Skeletal muscle tissue (tissue), 4 donors: Measurements from ENCODE around the gene HAUS5. TPM values are rescaled to one million over a fixed set of nuclear protein-coding genes. Genes with fewer than 3 reads are reported as not detected.
"Not testable (repeated sequence)": the region's sequence is repeated elsewhere in the genome, so short reads cannot be mapped to it uniquely, and the experiment has no call there.

ENCODE experiments used
- H3K27ac ChIP-seq: one replicate; pipeline ENCODE4 v1.7.0; 2013; ENCODE audit warnings: mild to moderate bottlenecking, low read depth, low read length, inconsistent platforms
- H3K27me3 ChIP-seq, 3 donors: one replicate each; pipeline ENCODE4 v1.7.0; 2013; ENCODE audit warnings: low read length in 3 of 3; ENCODE audit not compliant: control insufficient read depth in 3 of 3, insufficient read depth in 3 of 3
- H3K36me3 ChIP-seq, 3 donors: one replicate each; pipeline ENCODE4 v1.7.0; 2013; ENCODE audit warnings: low read length in 3 of 3; ENCODE audit not compliant: control insufficient read depth in 3 of 3, insufficient read depth in 3 of 3
- H3K4me1 ChIP-seq, 3 donors: one replicate each; pipeline ENCODE4 v1.7.0; 2013; ENCODE audit warnings: low read length in 3 of 3, mild to moderate bottlenecking in 3 of 3; ENCODE audit not compliant: control insufficient read depth in 3 of 3, insufficient read depth in 3 of 3
- H3K4me3 ChIP-seq, 3 donors: one replicate each; pipeline ENCODE4 v1.7.0; 2013; ENCODE audit warnings: low read length in 3 of 3
- H3K9ac ChIP-seq, 3 donors: one replicate each; pipeline ENCODE4 v1.7.0; 2013; ENCODE audit warnings: low read length in 3 of 3, mild to moderate bottlenecking in 3 of 3, moderate library complexity in 2 of 3, low read depth in 1 of 3
- H3K9me3 ChIP-seq, 3 donors: one replicate each; pipeline ENCODE4 v1.7.0; 2013; ENCODE audit warnings: low read length in 3 of 3; ENCODE audit not compliant: control insufficient read depth in 3 of 3
- total RNA-seq: library from RNA; depleted of rRNA; stranded (reverse); fragments of >200 nt; gene quantifications from one replicate; pipeline ENCODE4 v1.2.3, GENCODE V29; 2014
- donor health status: Osteomylitis.

Gene HAUS5
- total RNA-seq, 1 donor from 2014 or later: 5.7 TPM

DNA sequence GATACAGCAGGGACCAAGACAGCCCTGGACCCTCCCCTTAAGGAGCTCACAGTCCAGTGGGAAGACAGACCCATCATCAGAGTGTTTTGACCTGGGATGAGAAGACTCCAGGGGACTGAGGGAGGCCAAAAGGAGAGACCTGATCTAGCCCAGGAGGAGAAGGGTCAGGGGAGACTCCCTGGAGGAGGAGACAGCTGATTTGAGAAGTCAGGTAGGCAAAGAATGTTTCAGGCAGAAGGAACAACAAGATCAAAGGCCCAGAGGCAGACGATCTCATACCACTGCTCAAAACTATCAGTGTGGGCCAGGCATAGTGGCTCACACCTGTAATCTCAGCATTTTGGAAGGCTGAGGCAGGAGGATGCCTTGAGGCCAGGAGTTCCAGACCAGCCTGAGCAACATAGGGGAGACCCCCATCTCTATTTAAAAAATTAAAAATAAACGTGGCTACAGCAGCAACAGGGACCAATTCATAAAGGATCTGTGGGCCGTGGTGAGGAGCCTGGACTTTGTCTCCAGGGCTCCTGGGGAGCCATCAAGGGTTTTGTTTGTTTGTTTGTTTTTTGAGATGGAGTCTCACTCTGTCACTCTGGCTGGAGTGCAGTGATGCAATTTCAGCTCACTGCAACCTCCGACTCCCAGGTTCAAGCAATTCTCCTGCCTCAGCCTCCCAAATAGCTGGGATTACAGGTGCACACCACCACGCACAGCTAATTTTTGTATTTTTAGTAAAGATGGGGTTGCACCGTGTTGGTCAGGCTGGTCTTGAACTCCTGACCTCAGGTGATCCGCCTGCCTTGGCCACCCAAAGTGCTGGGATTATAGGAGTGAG, 33.4 kb downstream of the HAUS5 start:
- H3K9ac ChIP-seq: peak overlapping the region in 2 of 3 donors; percentile 23 to 28
- H3K36me3 ChIP-seq: peaks cover 2 to 6% (median 3%) of the 10 kb centered on the region in 3 donors
- H3K27ac ChIP-seq: no peak overlapping the region
- no peaks in the 10 kb centered on the region for H3K9me3 ChIP-seq
- H3K27me3 ChIP-seq: peaks cover 0 to 13% (median 0%) of the 10 kb centered on the region in 3 donors
- H3K4me3 ChIP-seq: peak overlapping the region in 1 of 3 donors; percentile 81
- H3K4me1 ChIP-seq: peaks cover 28 to 43% (median 32%) of the 10 kb centered on the region in 3 donors

DNA sequence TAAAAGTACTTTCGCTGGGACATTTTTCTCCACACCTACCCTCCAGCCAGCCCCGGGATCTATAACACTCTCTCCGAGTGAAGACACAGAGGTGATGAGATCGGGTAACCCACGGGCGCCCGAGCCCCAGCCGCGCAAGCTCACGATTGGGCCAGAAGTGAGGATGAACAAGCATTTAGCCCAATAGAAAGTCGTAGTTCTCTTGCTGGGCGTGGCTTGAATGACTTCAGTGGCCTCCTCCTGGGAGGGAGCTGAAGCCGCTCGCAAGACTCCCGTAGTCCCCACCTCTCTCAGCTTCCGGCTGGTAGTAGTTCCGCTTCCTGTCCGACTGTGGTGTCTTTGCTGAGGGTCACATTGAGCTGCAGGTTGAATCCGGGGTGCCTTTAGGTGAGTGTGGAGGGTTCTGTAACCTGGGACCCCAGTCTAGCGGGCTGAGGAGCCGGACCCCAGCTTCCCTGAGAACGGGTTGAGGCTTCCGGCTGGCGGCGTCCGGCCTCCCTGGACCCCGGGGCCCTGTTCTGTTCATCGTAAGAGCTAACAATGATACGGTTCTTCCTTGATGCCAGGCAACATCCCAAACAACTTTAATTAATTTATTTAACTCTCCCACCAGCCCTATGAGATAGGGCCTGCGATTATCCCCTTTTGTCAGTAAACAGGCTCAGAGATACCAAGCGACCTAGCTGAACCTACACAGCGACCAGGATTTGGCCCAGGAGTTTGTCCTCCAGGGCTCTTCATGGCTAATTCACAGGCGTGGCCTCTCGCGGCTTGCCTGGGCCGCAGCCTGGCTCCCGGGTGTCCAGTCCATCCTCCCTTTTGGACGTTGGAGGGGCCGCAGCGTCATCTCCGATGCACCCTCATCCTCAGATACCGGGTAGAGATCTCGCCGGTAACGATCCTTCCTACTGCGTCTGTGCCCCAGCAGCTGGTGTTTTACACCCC, 35.8 kb downstream of the HAUS5 start, which contains the start of gene COX6B1:
COX6B1 (plus strand) TSS at position 307 of the 945 bp plus-strand sequence. CDS start 2,921 bp downstream, outside the sequence.
- Histone ChIP-seq H3K4me1 (peaks cover 28 to 44% (median 31%) of the 10 kb centered on the region in 3 donors), H3K27me3 (peaks cover 0 to 2% (median 0%) of the 10 kb centered on the region in 3 donors), H3K36me3 (peaks cover 10 to 15% (median 13%) of the 10 kb centered on the region in 3 donors), H3K9ac (peak within 1 kb of the TSS; percentile 96 to 98 (median 98)), H3K27ac (peak within 1 kb of the TSS; percentile 86), H3K4me3 (peak within 1 kb of the TSS; percentile 87 to 94 (median 90)), H3K9me3 (no peaks in the 10 kb centered on the region)

- H3K27ac ChIP-seq: no peak overlapping the region
- peaks cover 28 to 33% (median 28%) of the 10 kb centered on the region in 3 donors for H3K36me3 ChIP-seq
- no peaks in the 10 kb centered on the region for H3K27me3 ChIP-seq
- no peak overlapping the region for H3K9ac ChIP-seq
- H3K4me3 ChIP-seq: no peak overlapping the region
- H3K4me1 ChIP-seq: peaks cover 12 to 26% (median 19%) of the 10 kb centered on the region in 3 donors
- no peaks in the 10 kb centered on the region for H3K9me3 ChIP-seq
These were observed 38.0 kb downstream of the HAUS5 start for GRCh38 chr19:35650581-35650980.

- H3K9ac ChIP-seq: not testable (repeated sequence)
- peaks cover 55 to 67% (median 58%) of the 10 kb centered on the region in 3 donors for H3K36me3 ChIP-seq
These were observed 42.3 kb downstream of the HAUS5 start for GRCh38 chr19:35654828-35655227.

DNA sequence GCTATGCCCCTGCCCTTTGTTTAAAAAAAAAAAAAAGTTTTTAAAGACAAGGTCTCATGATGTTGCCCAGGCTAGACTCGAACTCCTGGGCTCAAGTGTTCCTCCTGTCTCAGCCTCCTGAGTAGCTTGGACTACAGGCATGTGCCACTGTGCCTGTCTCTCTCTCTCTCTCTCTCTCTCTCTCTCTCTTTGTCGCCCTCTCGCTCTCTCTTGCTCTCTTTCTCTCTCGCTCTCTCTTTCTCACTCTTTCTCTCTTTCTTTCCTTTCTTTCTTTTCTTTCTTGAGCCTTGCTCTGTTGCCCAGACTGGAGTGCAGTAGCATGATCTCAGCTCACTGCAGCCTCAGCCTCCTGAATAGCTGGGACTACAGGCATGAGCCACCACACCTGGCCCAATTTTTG, 43.1 kb downstream of the HAUS5 start:
- H3K27ac ChIP-seq: no peak overlapping the region
- peaks cover 0 to 4% (median 3%) of the 10 kb centered on the region in 3 donors for H3K4me1 ChIP-seq
- H3K27me3 ChIP-seq: no peaks in the 10 kb centered on the region
- no peaks in the 10 kb centered on the region for H3K9me3 ChIP-seq
- no peak overlapping the region for H3K4me3 ChIP-seq
- peaks cover 58 to 67% (median 58%) of the 10 kb centered on the region in 3 donors for H3K36me3 ChIP-seq
- H3K9ac ChIP-seq: no peak overlapping the region

More at GRCh38 chr19:35654828-35655227, 42.3 kb downstream of the HAUS5 start:
- H3K27me3 ChIP-seq, H3K9me3 ChIP-seq, H3K4me1 ChIP-seq, H3K4me3 ChIP-seq, H3K27ac ChIP-seq: not testable (repeated sequence)

GRCh38 chr19:35656700-35657099, 44.2 kb downstream of the HAUS5 start:
- Histone ChIP-seq H3K27ac (no peak overlapping the region), H3K9me3 (no peaks in the 10 kb centered on the region), H3K4me1 (no peaks in the 10 kb centered on the region), H3K27me3 (no peaks in the 10 kb centered on the region), H3K4me3 (no peak overlapping the region), H3K9ac (no peak overlapping the region), H3K36me3 (peaks cover 53 to 66% (median 53%) of the 10 kb centered on the region in 3 donors)

- Histone ChIP-seq H3K4me1 (no peaks in the 10 kb centered on the region), H3K36me3 (peaks cover 48 to 73% (median 51%) of the 10 kb centered on the region in 3 donors), H3K4me3 (no peak overlapping the region), H3K9ac (no peak overlapping the region), H3K27ac (no peak overlapping the region), H3K27me3 (no peaks in the 10 kb centered on the region), H3K9me3 (no peaks in the 10 kb centered on the region)
These were observed 45.6 kb downstream of the HAUS5 start for GRCh38 chr19:35657904-35658700.

DNA sequence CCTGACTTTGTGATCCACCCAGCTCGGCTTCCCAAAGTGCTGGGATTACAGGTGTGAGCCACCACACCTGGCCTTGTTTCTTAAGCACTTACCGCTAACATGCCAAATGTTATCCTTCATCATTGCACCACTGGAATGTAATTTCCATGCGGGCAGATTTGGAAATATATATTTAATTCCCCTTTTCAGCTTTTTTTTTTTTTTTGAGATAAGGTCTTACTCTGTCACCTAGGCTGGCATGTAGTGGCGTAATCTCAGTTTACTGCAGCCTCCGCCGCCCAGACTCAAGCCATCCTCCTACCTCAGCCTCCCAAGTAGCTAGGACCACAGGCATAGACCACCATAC, 49.4 kb downstream of the HAUS5 start:
- Histone ChIP-seq H3K9me3 (no peaks in the 10 kb centered on the region), H3K4me3 (no peak overlapping the region), H3K4me1 (no peaks in the 10 kb centered on the region), H3K9ac (no peak overlapping the region), H3K27me3 (no peaks in the 10 kb centered on the region), H3K36me3 (peaks cover 22 to 56% (median 30%) of the 10 kb centered on the region in 3 donors), H3K27ac (no peak overlapping the region)

DNA sequence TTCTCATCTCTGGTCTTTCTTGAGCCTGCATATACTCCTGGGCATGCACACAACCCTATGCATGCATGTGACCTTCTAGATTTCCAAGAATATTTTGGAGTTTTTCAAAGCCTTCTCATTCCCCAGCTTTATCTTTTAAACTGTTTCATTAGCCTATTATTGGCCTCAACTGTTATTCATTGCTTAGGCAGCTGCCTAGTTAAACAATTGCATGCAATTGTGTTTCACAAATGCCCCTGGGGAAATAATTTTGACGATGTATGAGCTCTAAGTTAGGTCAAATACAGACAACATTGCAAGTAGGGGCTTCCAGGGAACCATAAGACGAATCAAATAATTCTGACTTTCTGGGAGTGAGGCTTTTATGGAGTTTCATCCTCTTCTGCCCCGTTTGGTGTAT, 51.4 kb downstream of the HAUS5 start:
- Histone ChIP-seq H3K9ac (no peak overlapping the region), H3K9me3 (no peaks in the 10 kb centered on the region), H3K36me3 (peaks cover 6 to 38% (median 15%) of the 10 kb centered on the region in 3 donors), H3K4me3 (no peak overlapping the region), H3K4me1 (no peaks in the 10 kb centered on the region), H3K27ac (no peak overlapping the region), H3K27me3 (peaks cover 0 to 4% (median 2%) of the 10 kb centered on the region in 3 donors)
